Suprapubic skin (tissue), 4 donors: ENCODE data around the gene IFIT3. TPM values are rescaled to one million over a fixed set of nuclear protein-coding genes. Genes with fewer than 3 reads are reported as not detected.

Experiments
- DNase-seq, 2 donors: peaks; one replicate each; pipeline ENCODE4 v3.0.0-alpha.2; 2019; ENCODE audit warnings: low spot score in 2 of 2
- H3K27ac ChIP-seq: fragments of 200-600 bp; sonication (generic); one replicate; pipeline ENCODE4 v1.5.1; 2019
- H3K27me3 ChIP-seq: fragments of 200-600 bp; sonication (generic); one replicate; pipeline ENCODE4 v1.5.1; 2019
- H3K36me3 ChIP-seq: fragments of 200-600 bp; sonication (generic); one replicate; pipeline ENCODE4 v1.5.1; 2019
- H3K4me1 ChIP-seq: fragments of 200-600 bp; sonication (generic); one replicate; pipeline ENCODE4 v1.5.1; 2019
- H3K4me3 ChIP-seq: fragments of 200-600 bp; sonication (generic); one replicate; pipeline ENCODE4 v1.5.1; 2019; ENCODE audit warnings: mild to moderate bottlenecking
- H3K9me3 ChIP-seq: fragments of 200-600 bp; sonication (generic); one replicate; pipeline ENCODE4 v1.5.1; 2019
- CTCF ChIP-seq, 2 donors: fragments of 200-600 bp in 1 of 2; fragments of 450-650 bp in 1 of 2; sonication (generic) in 1 of 2; IDR thresholded peaks; one replicate each; pipeline ENCODE4 v1.5.1; 2016 to 2019; ENCODE audit warnings: antibody characterized with exemption in 2 of 2, mild to moderate bottlenecking in 1 of 2, moderate library complexity in 1 of 2
- EP300 ChIP-seq: sonication (generic); formaldehyde crosslinking; IDR thresholded peaks from one replicate; pipeline ENCODE4 v1.6.1; 2017; ENCODE audit warnings: antibody characterized with exemption
- POLR2A ChIP-seq, 2 donors: fragments of 450-650 bp; IDR thresholded peaks; one replicate each; pipeline ENCODE4 v1.6.1; 2017; ENCODE audit warnings: antibody characterized with exemption in 2 of 2, mild to moderate bottlenecking in 2 of 2, moderate library complexity in 2 of 2
- POLR2AphosphoS5 ChIP-seq, 3 donors: sonication (generic); formaldehyde crosslinking; IDR thresholded peaks; one replicate each; pipeline ENCODE4 v1.6.1; 2017; ENCODE audit warnings: antibody characterized with exemption in 3 of 3
- WGBS: methylation state at CpG from one replicate; pipeline ENCODE4 v1.1.5; 2018; 5-methylcytosine and 5-hydroxymethylcytosine counted together
- total RNA-seq, 4 donors: library from RNA; depleted of rRNA; stranded (reverse); fragments of >200 nt; gene quantifications; one replicate each; pipeline ENCODE4 v1.1.0, GENCODE V29; 2016

The IFIT3 gene
- total RNA-seq, 4 donors from 2014 or later, result 1.5 to 4.9 (median 2.1) TPM

DNA sequence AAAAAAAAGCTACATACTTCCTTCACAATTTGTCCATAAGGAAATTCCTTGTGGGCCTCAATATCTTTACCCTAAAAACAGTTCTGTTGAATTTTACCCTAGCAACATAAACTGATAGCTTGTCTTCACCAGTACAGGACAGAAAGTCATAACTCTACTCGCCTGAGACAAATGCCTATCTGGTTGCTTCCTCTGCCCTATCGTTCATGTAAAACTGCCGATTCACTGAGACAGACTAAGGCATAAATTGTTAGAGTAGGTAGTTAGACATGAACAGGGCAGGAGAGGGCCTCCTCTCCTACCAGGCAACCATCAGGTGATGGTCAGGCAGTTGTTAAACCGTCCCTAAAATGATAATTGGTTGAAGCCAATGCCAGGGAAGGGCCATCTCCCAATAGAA lies 25.0 kb downstream of the IFIT3 start:
- H3K27me3 ChIP-seq, result no peaks in the 10 kb centered on the region
- H3K27ac ChIP-seq, result no peak overlapping the region
- DNase-seq, result no peak
- no peaks in the 10 kb centered on the region for H3K9me3 ChIP-seq
- no peaks in the 10 kb centered on the region for H3K36me3 ChIP-seq
- H3K4me1 ChIP-seq, result peaks cover 23% of the 10 kb centered on the region
- whole genome bisulfite sequencing, result 85% methylated on average over 4 of the region's 4 CpGs
- no peak for TF ChIP-seq EP300
- TF ChIP-seq POLR2AphosphoS5 (IDR thresholded peaks at IDR 0.05), result no peak
- no peak for TF ChIP-seq POLR2A (IDR thresholded peaks at IDR 0.05)
- TF ChIP-seq CTCF (IDR thresholded peaks at IDR 0.05), result no peak
- no peak overlapping the region for H3K4me3 ChIP-seq

DNA sequence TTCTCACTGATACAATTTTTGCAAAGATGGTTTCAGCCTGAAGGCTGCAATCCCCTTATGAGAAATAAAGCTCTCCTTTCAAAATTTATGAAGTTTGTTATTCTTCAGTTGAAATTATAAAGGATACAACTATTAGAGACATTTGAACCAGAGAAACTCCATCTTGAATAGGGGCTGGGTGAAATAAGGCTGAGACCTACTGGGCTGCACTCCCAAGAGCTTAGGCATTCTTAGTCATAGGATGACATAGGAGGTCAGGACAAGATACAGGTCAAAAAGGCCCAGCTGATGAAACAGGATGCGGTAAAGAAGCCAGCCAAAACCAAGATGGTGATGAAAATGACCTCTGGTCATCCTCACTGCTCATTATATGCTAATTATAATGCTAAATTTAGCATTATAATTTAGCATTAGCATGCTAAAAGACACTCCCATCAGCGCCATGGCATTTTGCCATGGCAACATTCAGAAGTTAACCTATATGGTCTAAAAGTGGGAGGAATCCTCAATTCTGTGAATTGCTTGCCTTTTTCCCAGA lies 27.7 kb downstream of the IFIT3 start:
- Histone ChIP-seq H3K36me3 (no peaks in the 10 kb centered on the region), H3K4me3 (no peak overlapping the region), H3K27ac (no peak overlapping the region), H3K4me1 (peaks cover 19% of the 10 kb centered on the region), H3K27me3 (no peaks in the 10 kb centered on the region), H3K9me3 (no peaks in the 10 kb centered on the region)
- TF ChIP-seq POLR2A (IDR thresholded peaks at IDR 0.05) (no peak), CTCF (IDR thresholded peaks at IDR 0.05) (no peak), EP300 (no peak), POLR2AphosphoS5 (IDR thresholded peaks at IDR 0.05) (no peak)
- 93% methylated on average over 2 of the region's 2 CpGs for WGBS
- no peak for DNase-seq

- no peaks in the 10 kb centered on the region for H3K9me3 ChIP-seq
- no peaks in the 10 kb centered on the region for H3K36me3 ChIP-seq
- H3K4me3 ChIP-seq, result no peak overlapping the region
- 71% methylated on average over 1 of the region's 1 CpG for WGBS
- peaks cover 5% of the 10 kb centered on the region for H3K4me1 ChIP-seq
- no peak for DNase-seq
- no peak for TF ChIP-seq CTCF (IDR thresholded peaks at IDR 0.05)
- no peak for TF ChIP-seq POLR2A (IDR thresholded peaks at IDR 0.05)
- TF ChIP-seq EP300, result no peak
- TF ChIP-seq POLR2AphosphoS5 (IDR thresholded peaks at IDR 0.05), result no peak
- H3K27ac ChIP-seq, result no peak overlapping the region
- H3K27me3 ChIP-seq, result no peaks in the 10 kb centered on the region
Observed at GRCh38 chr10:89357096-89357495, 29.3 kb downstream of the IFIT3 start.

DNA sequence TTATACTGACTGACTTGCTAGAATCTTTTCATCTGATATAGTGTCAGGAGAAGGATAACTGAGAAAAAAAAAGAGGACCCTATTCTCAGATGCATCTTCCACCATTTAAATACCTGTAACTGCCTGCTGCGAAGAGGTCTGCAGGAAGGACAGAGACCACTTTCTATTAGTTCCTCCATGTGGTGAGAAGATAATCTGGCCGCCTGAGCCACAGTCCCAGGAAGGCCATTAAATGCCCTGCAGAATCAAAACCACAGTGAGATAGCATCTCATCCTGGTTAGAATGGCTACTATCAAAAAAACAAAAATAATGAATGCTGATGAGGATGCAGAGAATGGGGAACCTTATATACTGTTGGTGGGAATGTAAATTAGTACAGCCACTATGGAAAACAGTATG lies 30.2 kb downstream of the IFIT3 start:
- Histone ChIP-seq H3K27me3 (no peaks in the 10 kb centered on the region), H3K36me3 (no peaks in the 10 kb centered on the region), H3K9me3 (no peaks in the 10 kb centered on the region), H3K27ac (no peak overlapping the region), H3K4me1 (peaks cover 3% of the 10 kb centered on the region), H3K4me3 (no peak overlapping the region)
- no peak for TF ChIP-seq EP300
- WGBS, result 87% methylated on average over 2 of the region's 2 CpGs
- no peak for DNase-seq

DNA sequence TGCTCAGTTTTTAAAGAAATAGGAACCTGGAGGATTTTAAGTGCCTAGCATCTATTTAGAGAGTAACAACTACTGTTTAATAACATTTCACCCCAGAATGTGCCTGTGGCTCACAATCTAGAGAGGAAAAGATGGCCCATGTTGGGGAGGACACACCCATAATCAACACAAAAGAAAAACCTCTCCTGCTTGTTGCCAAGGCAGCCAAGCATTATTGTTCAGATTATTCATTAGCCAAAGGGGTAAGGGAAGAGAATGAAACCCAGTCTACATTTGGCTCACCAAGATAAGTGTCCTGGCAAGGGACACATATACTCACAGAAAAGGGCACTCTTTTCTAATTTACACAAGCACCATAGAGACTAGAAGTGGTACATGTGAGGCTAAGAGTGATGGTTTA lies 32.4 kb downstream of the IFIT3 start:
- no peak for TF ChIP-seq CTCF (IDR thresholded peaks at IDR 0.05)
- TF ChIP-seq POLR2AphosphoS5 (IDR thresholded peaks at IDR 0.05), result no peak
- TF ChIP-seq EP300, result no peak
- TF ChIP-seq POLR2A (IDR thresholded peaks at IDR 0.05), result no peak
- H3K27me3 ChIP-seq, result no peaks in the 10 kb centered on the region
- no peaks in the 10 kb centered on the region for H3K9me3 ChIP-seq
- no peak overlapping the region for H3K4me3 ChIP-seq
- H3K27ac ChIP-seq, result no peak overlapping the region
- no peaks in the 10 kb centered on the region for H3K36me3 ChIP-seq
- DNase-seq, result no peak
- peaks cover 3% of the 10 kb centered on the region for H3K4me1 ChIP-seq

DNA sequence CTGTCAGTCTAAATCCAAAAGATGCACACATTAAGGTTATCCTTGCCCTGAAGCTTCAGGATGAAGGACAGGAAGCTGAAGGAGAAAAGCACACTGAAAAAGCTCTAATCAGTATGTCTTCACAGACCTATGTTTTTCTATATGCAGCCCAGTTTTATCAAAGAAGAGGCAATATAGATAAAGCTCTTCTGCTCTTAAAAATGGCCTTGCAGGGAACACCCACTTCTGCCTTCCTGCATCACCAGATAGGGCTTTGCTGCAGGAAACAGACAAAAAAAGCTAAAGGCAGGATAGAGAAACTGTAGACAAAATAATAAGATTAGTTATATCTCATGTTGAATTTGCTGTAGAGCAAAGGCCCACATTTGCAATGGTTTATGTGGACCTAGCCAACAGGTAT lies 35.1 kb downstream of the IFIT3 start:
- H3K36me3 ChIP-seq, result no peaks in the 10 kb centered on the region
- no peaks in the 10 kb centered on the region for H3K27me3 ChIP-seq
- TF ChIP-seq POLR2AphosphoS5 (IDR thresholded peaks at IDR 0.05), result no peak
- no peak for TF ChIP-seq CTCF (IDR thresholded peaks at IDR 0.05)
- no peak for TF ChIP-seq POLR2A (IDR thresholded peaks at IDR 0.05)
- no peak for TF ChIP-seq EP300
- H3K9me3 ChIP-seq, result no peaks in the 10 kb centered on the region
- H3K4me3 ChIP-seq, result no peak overlapping the region
- H3K27ac ChIP-seq, result no peak overlapping the region
- no peak for DNase-seq
- peaks cover 13% of the 10 kb centered on the region for H3K4me1 ChIP-seq
